ENCODE results near the gene MTIF3.

Gene MTIF3

DNA sequence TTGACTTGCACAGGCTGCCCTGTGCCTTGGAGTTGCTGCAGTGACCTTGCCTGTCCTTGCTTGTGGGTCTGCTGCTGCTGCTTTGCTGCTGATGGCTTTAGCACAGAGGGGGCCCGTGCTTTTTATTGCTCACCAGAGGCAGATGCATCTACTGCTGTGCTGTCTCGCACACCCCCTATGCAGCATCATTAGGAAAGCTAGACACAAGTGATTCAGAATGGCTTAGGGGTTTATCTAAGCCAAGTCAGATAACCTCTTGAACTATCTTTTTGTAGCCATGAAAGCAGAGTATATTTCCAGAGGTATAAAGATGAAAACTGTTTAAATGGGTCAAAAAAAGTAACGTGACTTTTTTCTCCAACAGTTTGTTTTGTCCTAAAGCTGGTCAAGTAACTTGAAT, 18.2 kb downstream of the MTIF3 start:
- H3K4me3 ChIP-seq (replicated peaks in 1 of 2; ENCODE audit: low read depth in 2 of 2, low read length in 2 of 2) = no peak overlapping the region
- TF ChIP-seq, protein P1, sequence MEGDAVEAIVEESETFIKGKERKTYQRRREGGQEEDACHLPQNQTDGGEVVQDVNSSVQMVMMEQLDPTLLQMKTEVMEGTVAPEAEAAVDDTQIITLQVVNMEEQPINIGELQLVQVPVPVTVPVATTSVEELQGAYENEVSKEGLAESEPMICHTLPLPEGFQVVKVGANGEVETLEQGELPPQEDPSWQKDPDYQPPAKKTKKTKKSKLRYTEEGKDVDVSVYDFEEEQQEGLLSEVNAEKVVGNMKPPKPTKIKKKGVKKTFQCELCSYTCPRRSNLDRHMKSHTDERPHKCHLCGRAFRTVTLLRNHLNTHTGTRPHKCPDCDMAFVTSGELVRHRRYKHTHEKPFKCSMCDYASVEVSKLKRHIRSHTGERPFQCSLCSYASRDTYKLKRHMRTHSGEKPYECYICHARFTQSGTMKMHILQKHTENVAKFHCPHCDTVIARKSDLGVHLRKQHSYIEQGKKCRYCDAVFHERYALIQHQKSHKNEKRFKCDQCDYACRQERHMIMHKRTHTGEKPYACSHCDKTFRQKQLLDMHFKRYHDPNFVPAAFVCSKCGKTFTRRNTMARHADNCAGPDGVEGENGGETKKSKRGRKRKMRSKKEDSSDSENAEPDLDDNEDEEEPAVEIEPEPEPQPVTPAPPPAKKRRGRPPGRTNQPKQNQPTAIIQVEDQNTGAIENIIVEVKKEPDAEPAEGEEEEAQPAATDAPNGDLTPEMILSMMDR (IDR thresholded peaks at IDR 0.05; ENCODE audit: low read depth, low read length) = no peak
- DNase-seq (ENCODE audit: low read depth in 2 of 2) = no peak

DNA sequence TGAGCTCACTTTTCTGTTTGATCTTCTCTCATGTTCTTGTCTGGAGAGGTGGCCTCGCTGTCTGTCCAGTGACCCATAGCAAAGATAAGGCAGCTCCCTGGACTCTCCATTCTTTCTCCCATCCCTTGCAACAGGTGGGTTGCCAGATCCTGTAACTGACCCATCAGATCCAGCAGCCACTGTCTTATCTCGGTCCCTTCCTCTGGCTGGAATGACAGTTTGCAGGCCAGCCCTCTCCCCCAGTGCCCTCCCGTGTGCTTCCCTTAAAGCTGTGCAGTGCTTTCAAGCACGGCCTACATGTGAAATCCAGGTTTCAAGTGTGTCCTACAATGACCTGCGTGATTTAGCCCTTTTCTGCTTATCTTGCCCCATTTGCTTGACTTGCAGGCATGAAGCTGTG, 22.2 kb downstream of the MTIF3 start:
- H3K4me3 ChIP-seq (replicated peaks in 1 of 2; ENCODE audit: low read depth in 2 of 2, low read length in 2 of 2) = no peak overlapping the region
- TF ChIP-seq, protein P1 (IDR thresholded peaks at IDR 0.05; ENCODE audit: low read depth, low read length) = no peak
- no peak for DNase-seq (ENCODE audit: low read depth in 2 of 2)

DNA sequence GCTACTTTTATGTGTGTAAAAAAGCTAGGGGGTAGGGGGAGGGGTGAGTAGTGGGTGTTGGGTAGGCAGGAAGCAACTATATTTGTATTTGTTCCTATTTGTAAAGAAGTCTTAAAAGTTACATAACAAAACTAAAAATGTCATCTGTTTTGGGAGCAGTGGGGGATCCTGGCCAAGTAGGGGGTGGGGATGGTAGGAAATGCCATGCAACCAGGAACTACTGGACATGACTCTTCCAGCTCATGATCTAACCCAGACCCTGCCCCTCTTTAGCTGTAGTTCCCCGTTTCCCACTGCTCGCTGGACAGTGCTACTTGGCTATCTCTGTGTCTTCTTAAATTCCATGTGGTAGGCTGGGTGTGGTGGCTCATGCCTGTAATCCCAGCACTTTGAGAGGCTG, 22.7 kb downstream of the MTIF3 start:
- no peak for DNase-seq (ENCODE audit: low read depth in 2 of 2)
- H3K4me3 ChIP-seq (replicated peaks in 1 of 2; ENCODE audit: low read depth in 2 of 2, low read length in 2 of 2) = no peak overlapping the region
- TF ChIP-seq, protein P1 (IDR thresholded peaks at IDR 0.05; ENCODE audit: low read depth, low read length) = no peak

DNA sequence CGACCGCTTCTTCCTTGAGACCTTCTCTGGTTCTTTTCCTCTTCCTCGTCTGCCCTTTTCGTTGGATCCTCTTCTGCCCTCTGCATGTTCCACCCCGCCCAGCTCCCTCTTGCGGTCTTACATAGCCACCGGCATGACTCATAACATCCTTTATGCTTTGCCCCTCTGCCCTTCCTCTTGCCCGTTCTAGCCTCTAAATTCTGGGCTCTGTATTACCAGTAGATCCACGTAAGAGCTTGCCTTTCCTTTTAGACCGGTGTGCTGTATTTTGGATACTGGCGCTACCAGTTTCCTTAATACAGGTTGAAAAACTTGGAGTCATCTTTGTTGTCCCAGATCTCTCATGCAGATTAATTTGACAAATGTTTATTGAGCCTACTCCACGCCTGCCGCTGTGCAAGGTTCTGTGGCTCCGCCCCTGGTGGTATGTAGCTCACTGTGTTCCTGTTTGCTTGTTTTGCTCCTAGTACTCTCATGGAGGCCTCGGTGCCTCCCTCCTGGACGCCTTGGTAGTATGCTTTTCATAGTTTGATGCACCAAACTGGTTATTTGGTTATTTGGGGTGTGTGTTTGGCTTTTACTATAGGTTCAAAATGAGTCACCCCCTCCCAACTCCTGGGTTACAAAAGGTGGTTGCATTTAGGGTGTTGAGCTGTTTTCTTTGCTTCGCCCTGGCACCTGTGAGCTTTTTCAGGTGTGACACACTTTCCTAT, 24.3 kb downstream of the MTIF3 start:
- TF ChIP-seq, protein P1 (IDR thresholded peaks at IDR 0.05; ENCODE audit: low read depth, low read length) = peak; percentile 56
- DNase-seq (ENCODE audit: low read depth in 2 of 2) = peak; percentile 81
- H3K4me3 ChIP-seq (replicated peaks in 1 of 2; ENCODE audit: low read depth in 2 of 2, low read length in 2 of 2) = peak overlapping the region; percentile 71 to 74

DNA sequence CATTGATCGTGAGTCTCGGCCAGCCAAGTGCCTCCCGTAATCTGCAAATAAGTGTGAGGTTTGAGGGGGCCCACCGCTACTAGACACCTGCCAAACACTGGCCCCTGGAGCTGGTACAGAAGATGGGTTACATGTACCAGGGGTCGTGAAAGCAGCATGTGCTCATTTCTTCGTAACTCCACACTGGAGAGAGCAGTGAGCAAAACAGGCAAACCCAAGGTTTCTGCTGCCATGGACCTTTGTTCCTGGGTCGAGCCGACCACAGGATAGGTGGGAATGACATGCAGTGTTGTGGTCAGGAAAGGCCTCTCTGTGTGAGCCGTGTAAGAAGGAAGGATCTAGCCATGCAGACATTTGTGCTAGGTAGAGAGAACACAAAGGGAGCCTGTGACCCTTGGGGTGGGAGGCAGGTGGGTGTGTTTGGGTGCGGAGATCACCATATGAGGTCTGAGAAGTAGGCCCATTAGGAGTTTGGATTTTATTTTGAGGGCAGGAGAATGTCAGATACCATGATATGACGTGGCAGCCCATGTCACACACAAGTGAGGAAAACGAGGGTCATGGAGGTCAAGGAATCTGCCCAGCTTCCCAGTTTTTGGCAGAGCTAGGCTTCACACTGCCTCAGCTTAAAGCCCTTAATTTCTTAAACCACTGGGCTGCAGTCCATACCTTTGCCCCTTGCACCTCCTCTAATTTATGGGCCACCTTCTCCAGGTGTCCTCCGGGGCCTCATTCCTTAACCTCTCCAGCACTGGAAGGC, 25.0 kb downstream of the MTIF3 start:
- peak overlapping the region; percentile 71 to 74 for H3K4me3 ChIP-seq (replicated peaks in 1 of 2; ENCODE audit: low read depth in 2 of 2, low read length in 2 of 2)
- TF ChIP-seq, protein P1 (IDR thresholded peaks at IDR 0.05; ENCODE audit: low read depth, low read length) = no peak
- DNase-seq (ENCODE audit: low read depth in 2 of 2) = peak in 1 of 2 donors; percentile 19

DNA sequence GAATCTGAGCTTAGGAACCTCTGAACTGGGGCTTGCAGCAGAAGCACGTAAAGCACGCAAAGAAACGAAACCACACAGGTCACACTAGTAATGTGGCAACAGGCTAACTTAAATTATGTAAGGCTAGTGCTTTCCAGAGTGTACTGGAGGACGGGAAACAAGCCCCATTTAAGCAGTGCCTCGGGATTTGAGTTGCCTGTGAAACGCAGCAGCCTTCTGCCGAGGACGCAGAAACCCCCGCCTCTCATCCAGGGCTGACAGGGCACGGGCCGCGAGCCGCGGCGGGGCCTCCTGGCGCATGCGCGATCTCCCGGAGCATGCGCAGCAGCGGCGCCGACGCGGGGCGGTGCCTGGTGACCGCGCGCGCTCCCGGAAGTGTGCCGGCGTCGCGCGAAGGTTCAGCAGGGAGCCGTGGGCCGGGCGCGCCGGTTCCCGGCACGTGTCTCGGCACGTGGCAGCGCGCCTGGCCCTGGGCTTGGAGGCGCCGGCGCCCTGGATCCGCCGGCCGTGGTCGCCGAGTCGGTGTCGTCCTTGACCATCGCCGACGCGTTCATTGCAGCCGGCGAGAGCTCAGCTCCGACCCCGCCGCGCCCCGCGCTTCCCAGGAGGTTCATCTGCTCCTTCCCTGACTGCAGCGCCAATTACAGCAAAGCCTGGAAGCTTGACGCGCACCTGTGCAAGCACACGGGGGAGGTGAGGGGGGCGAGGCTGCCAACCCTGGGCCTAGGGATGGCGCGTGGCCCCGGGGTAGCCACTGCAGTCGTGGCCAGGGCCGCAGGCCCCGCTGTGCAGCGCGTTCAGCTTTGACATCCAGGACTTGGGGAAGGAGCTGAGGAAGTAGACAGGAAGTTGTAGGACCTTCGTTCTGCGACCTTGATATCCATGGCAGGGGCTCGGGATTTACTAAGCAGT, 25.9 kb downstream of the MTIF3 start, which contains the start of gene GTF3A:
Gene GTF3A (plus strand): TSS at position 374 of the 912 bp plus-strand sequence.
- H3K4me3 ChIP-seq (replicated peaks in 1 of 2; ENCODE audit: low read depth in 2 of 2, low read length in 2 of 2) = peak within 1 kb of the TSS; percentile 71 to 74
- TF ChIP-seq, protein P1 (IDR thresholded peaks at IDR 0.05; ENCODE audit: low read depth, low read length) = no peak
- peak; percentile 84 to 89 for DNase-seq (ENCODE audit: low read depth in 2 of 2)

All from cardiac fibroblast (primary cell).